ENCODE data around the gene PRKAB2. TPM values are rescaled to one million over a fixed set of nuclear protein-coding genes. Genes with fewer than 3 reads are reported as not detected.

Gene PRKAB2
- total and polyA plus RNA-seq, 9 of the 15 experiments (the other 6 are each of a cell fraction or from before 2014, with no cell fraction given), result 2.3 to 20.8 (median 7.9) TPM

DNA sequence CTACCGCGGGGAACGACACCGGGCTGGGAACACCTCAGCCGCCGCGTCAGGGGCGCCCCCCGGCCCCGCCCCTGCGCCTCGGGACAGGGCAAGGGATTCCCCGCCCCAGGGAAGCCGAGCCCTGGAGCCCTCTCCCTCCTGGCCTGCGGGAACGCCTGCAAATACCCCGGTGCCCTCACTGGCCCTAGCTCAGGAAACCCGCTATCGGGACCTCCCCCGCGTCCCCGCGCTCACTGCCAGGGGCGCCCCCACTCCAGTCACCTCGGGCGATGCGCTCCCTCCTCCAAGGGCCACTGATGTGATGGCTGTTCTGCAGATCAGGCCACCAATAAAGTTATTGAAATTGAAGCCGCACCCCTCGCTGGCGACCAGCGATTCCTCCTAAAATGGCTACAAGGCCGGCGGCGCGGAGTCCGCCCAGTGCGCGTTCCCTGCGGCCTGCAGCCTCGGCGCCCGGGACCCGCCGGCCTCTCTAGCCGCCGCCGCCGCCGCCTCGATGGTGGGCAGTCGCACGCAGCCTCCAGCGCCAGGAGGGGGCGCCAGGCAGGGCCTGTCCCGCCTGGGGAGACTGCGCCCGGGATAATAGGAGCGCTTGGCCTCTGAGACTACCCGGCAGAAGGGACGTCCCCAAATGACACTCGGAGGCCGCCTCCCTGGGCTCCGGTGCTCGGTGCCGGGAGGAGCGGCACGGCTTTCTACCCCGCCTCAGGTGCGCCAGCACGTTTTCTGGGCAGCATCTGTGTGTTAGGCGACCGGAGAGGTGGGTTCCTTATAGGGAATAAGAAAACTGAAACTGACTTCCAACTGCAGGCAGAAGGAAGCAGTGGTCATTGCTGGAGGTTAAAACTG lies at the start of gene PRKAB2 (continued):
- TF ChIP-seq ZNF280B (CRISPR knock-in tag; IDR thresholded peaks at IDR 0.05), result no peak
- TF ChIP-seq, protein P1, sequence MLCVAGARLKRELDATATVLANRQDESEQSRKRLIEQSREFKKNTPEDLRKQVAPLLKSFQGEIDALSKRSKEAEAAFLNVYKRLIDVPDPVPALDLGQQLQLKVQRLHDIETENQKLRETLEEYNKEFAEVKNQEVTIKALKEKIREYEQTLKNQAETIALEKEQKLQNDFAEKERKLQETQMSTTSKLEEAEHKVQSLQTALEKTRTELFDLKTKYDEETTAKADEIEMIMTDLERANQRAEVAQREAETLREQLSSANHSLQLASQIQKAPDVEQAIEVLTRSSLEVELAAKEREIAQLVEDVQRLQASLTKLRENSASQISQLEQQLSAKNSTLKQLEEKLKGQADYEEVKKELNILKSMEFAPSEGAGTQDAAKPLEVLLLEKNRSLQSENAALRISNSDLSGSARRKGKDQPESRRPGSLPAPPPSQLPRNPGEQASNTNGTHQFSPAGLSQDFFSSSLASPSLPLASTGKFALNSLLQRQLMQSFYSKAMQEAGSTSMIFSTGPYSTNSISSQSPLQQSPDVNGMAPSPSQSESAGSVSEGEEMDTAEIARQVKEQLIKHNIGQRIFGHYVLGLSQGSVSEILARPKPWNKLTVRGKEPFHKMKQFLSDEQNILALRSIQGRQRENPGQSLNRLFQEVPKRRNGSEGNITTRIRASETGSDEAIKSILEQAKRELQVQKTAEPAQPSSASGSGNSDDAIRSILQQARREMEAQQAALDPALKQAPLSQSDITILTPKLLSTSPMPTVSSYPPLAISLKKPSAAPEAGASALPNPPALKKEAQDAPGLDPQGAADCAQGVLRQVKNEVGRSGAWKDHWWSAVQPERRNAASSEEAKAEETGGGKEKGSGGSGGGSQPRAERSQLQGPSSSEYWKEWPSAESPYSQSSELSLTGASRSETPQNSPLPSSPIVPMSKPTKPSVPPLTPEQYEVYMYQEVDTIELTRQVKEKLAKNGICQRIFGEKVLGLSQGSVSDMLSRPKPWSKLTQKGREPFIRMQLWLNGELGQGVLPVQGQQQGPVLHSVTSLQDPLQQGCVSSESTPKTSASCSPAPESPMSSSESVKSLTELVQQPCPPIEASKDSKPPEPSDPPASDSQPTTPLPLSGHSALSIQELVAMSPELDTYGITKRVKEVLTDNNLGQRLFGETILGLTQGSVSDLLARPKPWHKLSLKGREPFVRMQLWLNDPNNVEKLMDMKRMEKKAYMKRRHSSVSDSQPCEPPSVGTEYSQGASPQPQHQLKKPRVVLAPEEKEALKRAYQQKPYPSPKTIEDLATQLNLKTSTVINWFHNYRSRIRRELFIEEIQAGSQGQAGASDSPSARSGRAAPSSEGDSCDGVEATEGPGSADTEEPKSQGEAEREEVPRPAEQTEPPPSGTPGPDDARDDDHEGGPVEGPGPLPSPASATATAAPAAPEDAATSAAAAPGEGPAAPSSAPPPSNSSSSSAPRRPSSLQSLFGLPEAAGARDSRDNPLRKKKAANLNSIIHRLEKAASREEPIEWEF (CRISPR knock-in tag; IDR thresholded peaks at IDR 0.05), result no peak
- no peak for TF ChIP-seq ZNF778 (CRISPR knock-in tag; IDR thresholded peaks at IDR 0.05)
- no peak for TF ChIP-seq ZNF507 (tag; conservative IDR thresholded peaks at IDR 0.05)
- TF ChIP-seq ZNF511 (CRISPR knock-in tag; IDR thresholded peaks at IDR 0.05), result no peak; the same call in 1 of the 2 replicates
- TF ChIP-seq, protein P2, sequence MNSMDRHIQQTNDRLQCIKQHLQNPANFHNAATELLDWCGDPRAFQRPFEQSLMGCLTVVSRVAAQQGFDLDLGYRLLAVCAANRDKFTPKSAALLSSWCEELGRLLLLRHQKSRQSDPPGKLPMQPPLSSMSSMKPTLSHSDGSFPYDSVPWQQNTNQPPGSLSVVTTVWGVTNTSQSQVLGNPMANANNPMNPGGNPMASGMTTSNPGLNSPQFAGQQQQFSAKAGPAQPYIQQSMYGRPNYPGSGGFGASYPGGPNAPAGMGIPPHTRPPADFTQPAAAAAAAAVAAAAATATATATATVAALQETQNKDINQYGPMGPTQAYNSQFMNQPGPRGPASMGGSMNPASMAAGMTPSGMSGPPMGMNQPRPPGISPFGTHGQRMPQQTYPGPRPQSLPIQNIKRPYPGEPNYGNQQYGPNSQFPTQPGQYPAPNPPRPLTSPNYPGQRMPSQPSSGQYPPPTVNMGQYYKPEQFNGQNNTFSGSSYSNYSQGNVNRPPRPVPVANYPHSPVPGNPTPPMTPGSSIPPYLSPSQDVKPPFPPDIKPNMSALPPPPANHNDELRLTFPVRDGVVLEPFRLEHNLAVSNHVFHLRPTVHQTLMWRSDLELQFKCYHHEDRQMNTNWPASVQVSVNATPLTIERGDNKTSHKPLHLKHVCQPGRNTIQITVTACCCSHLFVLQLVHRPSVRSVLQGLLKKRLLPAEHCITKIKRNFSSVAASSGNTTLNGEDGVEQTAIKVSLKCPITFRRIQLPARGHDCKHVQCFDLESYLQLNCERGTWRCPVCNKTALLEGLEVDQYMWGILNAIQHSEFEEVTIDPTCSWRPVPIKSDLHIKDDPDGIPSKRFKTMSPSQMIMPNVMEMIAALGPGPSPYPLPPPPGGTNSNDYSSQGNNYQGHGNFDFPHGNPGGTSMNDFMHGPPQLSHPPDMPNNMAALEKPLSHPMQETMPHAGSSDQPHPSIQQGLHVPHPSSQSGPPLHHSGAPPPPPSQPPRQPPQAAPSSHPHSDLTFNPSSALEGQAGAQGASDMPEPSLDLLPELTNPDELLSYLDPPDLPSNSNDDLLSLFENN (IDR thresholded peaks at IDR 0.05; ENCODE audit: low read depth in 2 of 2, low read length in 2 of 2), result no peak
- TF ChIP-seq EZH2 (IDR thresholded peaks at IDR 0.05; ENCODE audit: borderline replicate concordance, low read depth, low read length), result no peak
- peak in 1 of 2 experiments; percentile 87; a peak in 3 of 4 replicates for TF ChIP-seq UBTF (IDR thresholded peaks at IDR 0.05; ENCODE audit: borderline replicate concordance in 1 of 2, low read depth in 2 of 2, low read length in 2 of 2)
- no peak for TF ChIP-seq ZBTB34 (CRISPR knock-in tag; IDR thresholded peaks at IDR 0.05)
